Activated B cell treated with CpG ODN at 0.5 μM for 24 hours (primary cell): ENCODE data around the gene KRTAP19-1. TPM values are rescaled to one million over a fixed set of nuclear protein-coding genes. Genes with fewer than 3 reads are reported as not detected.

Source experiments
- ATAC-seq: fragments of 200-7000 bp; cut with Tn5 transposase; one replicate; pipeline ENCODE4 v1.10.0; 2021; ENCODE audit warnings: low read depth, mild to moderate bottlenecking, moderate library complexity
- CTCF ChIA-PET: fragments of 350-600 bp; sonication (Branson Sonifier 250); formaldehyde crosslinking; loops from one replicate; lab custom pipeline; 2021; ENCODE audit warnings: antibody characterized with exemption; lab: Charles Lee
- POLR2A ChIA-PET: fragments of 350-600 bp; sonication (Branson Sonifier 250); formaldehyde crosslinking; loops from one replicate; lab custom pipeline; 2021; ENCODE audit warnings: antibody characterized with exemption; lab: Charles Lee
- DNase-seq: peaks from one replicate; pipeline ENCODE4 v3.0.0; 2022
- H3K27ac Mint-ChIP-seq: one replicate; pipeline ENCODE4 v1.8.0; 2020; ENCODE audit warnings: mixed read lengths
- H3K27me3 Mint-ChIP-seq: one replicate; pipeline ENCODE4 v1.8.0; 2021; ENCODE audit warnings: mixed read lengths
- H3K36me3 Mint-ChIP-seq: one replicate; pipeline ENCODE4 v1.8.0; 2021; ENCODE audit warnings: low read depth, mixed read lengths
- H3K4me1 Mint-ChIP-seq: one replicate; pipeline ENCODE4 v1.8.0; 2021; ENCODE audit warnings: mixed read lengths
- H3K4me3 Mint-ChIP-seq: one replicate; pipeline ENCODE4 v1.8.0; 2020; ENCODE audit warnings: mild to moderate bottlenecking, mixed read lengths
- H3K9me3 Mint-ChIP-seq: one replicate; pipeline ENCODE4 v1.8.0; 2020; ENCODE audit warnings: mixed read lengths
- CTCF ChIP-seq: fragments of 200-600 bp; IDR thresholded peaks from one replicate; pipeline ENCODE4 v1.8.0; 2022; ENCODE audit warnings: antibody characterized with exemption, mild to moderate bottlenecking
- intact Hi-C: fragments of 100-400 bp; cut with micrococcal nuclease; formaldehyde crosslinking; loops from one replicate; pipeline ENCODE4 v1.15.1; 2024
- total RNA-seq: library from RNA; stranded (reverse); gene quantifications from 2 replicates; pipeline ENCODE4 v1.2.3, GENCODE V29; 2022

Gene KRTAP19-1
- total RNA-seq, 1 donor from 2014 or later = not detected

GRCh38 chr21:30497065-30497464, 16.9 kb upstream of the KRTAP19-1 start, which contains the start of gene KRTAP19-4:
TSS of gene KRTAP19-4 (minus strand) at chr21:30497165. CDS start at chr21:30497110, 55 bp downstream.
- CTCF ChIA-PET = no interaction called here
- Mint-ChIP-seq H3K36me3 (no peaks in the 10 kb centered on the region), H3K9me3 (peaks cover 5% of the 10 kb centered on the region), H3K4me3 (no peak within 1 kb of the TSS), H3K27ac (no peak within 1 kb of the TSS), H3K27me3 (no peaks in the 10 kb centered on the region), H3K4me1 (no peaks in the 10 kb centered on the region)
- no peak for TF ChIP-seq CTCF
- DNase-seq = no peak
- POLR2A ChIA-PET = no interaction called here
- intact Hi-C loops = loop anchor here (10.0 kb wide), 1 partner anchor 52 kb away; the partner anchor contains the start of gene KRTAP15-1
- ATAC-seq = no peak

GRCh38 chr21:30491963-30492428, 11.8 kb upstream of the KRTAP19-1 start, which contains the start of gene KRTAP19-3:
TSS of gene KRTAP19-3 (minus strand) at chr21:30492013. CDS start at chr21:30491957, 56 bp downstream.
- TF ChIP-seq CTCF = no peak
- ChIA-PET POLR2A (no interaction called here), CTCF (no interaction called here)
- Mint-ChIP-seq H3K4me3 (no peak within 1 kb of the TSS), H3K27ac (no peak within 1 kb of the TSS), H3K9me3 (peaks cover 2% of the 10 kb centered on the region), H3K27me3 (no peaks in the 10 kb centered on the region), H3K4me1 (no peaks in the 10 kb centered on the region), H3K36me3 (no peaks in the 10 kb centered on the region)
- intact Hi-C loops = loop anchor here (10.0 kb wide), 1 partner anchor 47 kb away; the partner anchor contains the start of gene KRTAP15-1
- DNase-seq (no peak), ATAC-seq (no peak)

- ATAC-seq (no peak), DNase-seq (no peak)
- Mint-ChIP-seq H3K36me3 (no peaks in the 10 kb centered on the region), H3K4me1 (no peaks in the 10 kb centered on the region), H3K27ac (no peak within 1 kb of the TSS), H3K4me3 (no peak within 1 kb of the TSS), H3K9me3 (peaks cover 14% of the 10 kb centered on the region), H3K27me3 (no peaks in the 10 kb centered on the region)
- intact Hi-C loops = no loop called here
- POLR2A ChIA-PET = no interaction called here
- CTCF ChIA-PET = no interaction called here
- TF ChIP-seq CTCF = no peak
Measured at GRCh38 chr21:30487336-30487735, 7.2 kb upstream of the KRTAP19-1 start, which contains the start of gene KRTAP19-2. TSS of gene KRTAP19-2 (minus strand) at chr21:30487436. CDS start at chr21:30487348, 88 bp downstream.

- ATAC-seq (no peak), DNase-seq (no peak)
- intact Hi-C loops = no loop called here
- Mint-ChIP-seq H3K4me1 (no peaks in the 10 kb centered on the region), H3K4me3 (no peak overlapping the region), H3K27me3 (no peaks in the 10 kb centered on the region), H3K9me3 (peaks cover 14% of the 10 kb centered on the region), H3K36me3 (no peaks in the 10 kb centered on the region), H3K27ac (no peak overlapping the region)
- ChIA-PET POLR2A (no interaction called here), CTCF (no interaction called here)
- no peak for TF ChIP-seq CTCF
Measured at GRCh38 chr21:30486180-30486579, 6.0 kb upstream of the KRTAP19-1 start.

GRCh38 chr21:30482130-30482529, 2.0 kb upstream of the KRTAP19-1 start:
- DNase-seq (no peak), ATAC-seq (no peak)
- H3K27ac Mint-ChIP-seq = no peak overlapping the region
- intact Hi-C loops = no loop called here
- no peak overlapping the region for H3K4me3 Mint-ChIP-seq
- ChIA-PET CTCF (no interaction called here), POLR2A (no interaction called here)
- peaks cover 13% of the 10 kb centered on the region for H3K9me3 Mint-ChIP-seq
- no peak for TF ChIP-seq CTCF
- no peaks in the 10 kb centered on the region for H3K27me3 Mint-ChIP-seq
- no peaks in the 10 kb centered on the region for H3K36me3 Mint-ChIP-seq
- H3K4me1 Mint-ChIP-seq = no peaks in the 10 kb centered on the region
